Lung microvascular endothelial cell (primary cell): ENCODE results near the gene CDC42BPA. TPM values are rescaled to one million over a fixed set of nuclear protein-coding genes. Genes with fewer than 3 reads are reported as not detected.
"Not testable (repeated sequence)": the region's sequence is repeated elsewhere in the genome, so short reads cannot be mapped to it uniquely, and the experiment has no call there.

Experiments
- DNase-seq, 2 donors: peaks; one replicate each; pipeline versions ENCODE4 v3.0.0 to v3.0.0-alpha.2; 2010; ENCODE audit warnings: low read depth in 2 of 2
- total RNA-seq: library from RNA; depleted of rRNA; stranded (reverse); fragments of >200 nt; gene quantifications from 2 replicates; pipeline ENCODE4 v1.2.1, GENCODE V29; 2014

The CDC42BPA gene, protein sequence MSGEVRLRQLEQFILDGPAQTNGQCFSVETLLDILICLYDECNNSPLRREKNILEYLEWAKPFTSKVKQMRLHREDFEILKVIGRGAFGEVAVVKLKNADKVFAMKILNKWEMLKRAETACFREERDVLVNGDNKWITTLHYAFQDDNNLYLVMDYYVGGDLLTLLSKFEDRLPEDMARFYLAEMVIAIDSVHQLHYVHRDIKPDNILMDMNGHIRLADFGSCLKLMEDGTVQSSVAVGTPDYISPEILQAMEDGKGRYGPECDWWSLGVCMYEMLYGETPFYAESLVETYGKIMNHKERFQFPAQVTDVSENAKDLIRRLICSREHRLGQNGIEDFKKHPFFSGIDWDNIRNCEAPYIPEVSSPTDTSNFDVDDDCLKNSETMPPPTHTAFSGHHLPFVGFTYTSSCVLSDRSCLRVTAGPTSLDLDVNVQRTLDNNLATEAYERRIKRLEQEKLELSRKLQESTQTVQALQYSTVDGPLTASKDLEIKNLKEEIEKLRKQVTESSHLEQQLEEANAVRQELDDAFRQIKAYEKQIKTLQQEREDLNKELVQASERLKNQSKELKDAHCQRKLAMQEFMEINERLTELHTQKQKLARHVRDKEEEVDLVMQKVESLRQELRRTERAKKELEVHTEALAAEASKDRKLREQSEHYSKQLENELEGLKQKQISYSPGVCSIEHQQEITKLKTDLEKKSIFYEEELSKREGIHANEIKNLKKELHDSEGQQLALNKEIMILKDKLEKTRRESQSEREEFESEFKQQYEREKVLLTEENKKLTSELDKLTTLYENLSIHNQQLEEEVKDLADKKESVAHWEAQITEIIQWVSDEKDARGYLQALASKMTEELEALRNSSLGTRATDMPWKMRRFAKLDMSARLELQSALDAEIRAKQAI (N-terminal part only)
- total RNA-seq = 51.6 and 79.2 TPM in 2 replicates

DNA sequence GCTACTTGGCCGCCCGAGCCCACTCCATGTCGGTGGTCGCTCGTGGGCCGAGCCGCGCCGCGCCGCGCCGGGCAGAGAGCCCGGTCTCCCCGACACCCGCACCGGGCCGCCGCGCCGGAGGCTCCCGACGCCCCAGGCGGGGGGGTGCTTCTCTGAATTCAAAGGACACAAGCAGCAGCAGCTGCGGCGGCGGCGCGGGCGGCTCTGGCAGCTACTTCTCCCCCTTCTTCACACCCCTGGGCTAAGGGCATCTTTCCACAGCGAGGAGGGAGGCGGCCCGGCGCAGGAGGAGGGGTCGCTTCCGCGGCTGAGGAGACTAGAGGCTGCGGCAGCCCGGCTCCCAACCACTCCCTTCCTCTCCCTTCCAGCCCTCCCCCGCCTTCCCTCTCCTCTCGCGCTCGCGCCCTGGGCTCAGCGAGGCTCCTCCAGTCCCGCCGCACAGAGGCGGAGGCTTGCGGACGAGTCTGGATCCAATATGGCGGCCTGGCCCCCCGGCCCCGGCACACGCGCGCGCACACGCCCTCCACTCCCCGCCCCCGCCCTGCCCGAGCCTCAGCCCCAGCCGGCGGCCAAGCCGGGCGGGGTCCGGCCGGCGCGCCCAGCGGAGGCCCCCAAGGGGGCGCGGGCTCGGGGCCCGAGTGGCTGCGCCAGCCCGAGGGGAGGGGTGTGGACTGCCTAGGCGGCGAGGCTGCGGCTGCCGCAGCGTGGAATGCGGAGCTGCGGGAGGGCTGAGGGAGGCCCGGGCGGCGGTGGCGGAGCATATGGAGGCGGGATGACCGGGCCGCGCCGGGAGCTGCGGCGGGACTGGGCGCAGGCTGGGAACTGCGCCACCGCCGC lies at the start of gene CDC42BPA:
Gene CDC42BPA (minus strand): TSS at position 477 of the 837 bp plus-strand sequence. CDS start 1,310 bp downstream, outside the sequence.
- peak; percentile 88 to 95 for DNase-seq

GRCh38 chr1:227368009-227368408 lies 49.7 kb upstream of the CDC42BPA start:
- no peak for DNase-seq

DNA sequence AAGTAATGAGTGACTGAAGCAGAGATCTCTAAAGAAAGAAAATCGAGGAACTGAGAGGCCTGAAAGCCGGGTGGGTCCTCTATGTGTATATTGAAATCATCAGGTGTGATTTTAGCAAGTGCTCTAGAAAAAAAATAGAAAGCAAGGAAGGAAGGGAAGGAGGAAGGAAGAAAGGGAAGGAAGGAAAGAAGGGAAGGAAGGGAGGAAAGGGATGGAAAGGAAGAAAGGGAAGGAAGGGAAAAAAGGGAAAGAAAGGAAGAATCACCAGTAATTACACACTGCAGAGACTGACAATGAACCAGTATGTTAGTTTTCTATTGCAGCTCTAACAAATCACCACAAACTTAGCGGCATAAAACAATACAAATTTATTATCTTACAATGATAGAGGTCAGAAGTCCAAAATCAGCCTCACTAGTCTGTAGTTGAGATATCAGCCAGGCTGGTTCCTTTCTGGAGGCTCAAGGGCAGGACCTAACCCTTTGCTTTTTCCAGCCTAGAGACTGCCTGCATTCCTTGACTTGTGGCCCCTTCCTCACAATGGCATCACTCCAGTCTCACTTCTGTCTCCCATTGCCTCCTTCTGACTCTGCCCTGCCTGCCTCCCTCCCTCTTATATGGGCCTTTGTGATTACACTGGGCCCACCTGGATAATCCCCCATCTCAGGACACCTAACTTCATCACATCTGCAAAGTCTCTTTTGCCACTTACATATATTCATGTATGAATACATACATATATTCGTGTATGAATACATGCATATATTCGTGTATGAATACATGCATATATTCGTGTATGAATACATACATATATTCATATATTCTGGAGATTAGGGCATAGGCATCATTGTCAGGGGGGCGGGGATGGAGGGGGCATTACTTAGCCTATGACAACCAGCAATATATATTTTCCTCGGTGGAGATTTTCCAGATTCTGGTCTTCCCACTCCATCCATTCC lies 47.5 kb upstream of the CDC42BPA start:
- DNase-seq = no peak

DNA sequence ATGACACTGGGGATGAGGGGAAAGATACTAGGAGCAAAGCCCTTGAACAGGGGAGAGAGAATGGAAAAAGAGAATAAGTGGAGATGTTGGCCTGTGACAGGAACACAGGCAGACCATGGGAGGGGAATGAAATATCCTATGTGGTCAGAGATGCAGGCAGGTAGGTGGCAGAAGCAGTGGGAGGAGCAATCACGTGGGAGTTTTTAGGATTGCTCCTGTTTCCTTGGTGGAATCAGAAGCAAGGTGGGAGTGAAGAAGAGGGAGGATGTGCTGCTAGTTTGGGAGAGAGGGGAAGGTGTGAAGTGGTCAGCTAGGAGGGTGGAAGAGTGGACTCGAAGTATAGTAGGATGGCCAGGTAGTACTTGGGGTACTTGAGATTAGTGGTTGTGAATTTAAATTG lies 46.4 kb upstream of the CDC42BPA start:
- no peak for DNase-seq

GRCh38 chr1:227363825-227364224 lies 45.5 kb upstream of the CDC42BPA start:
- no peak for DNase-seq

- DNase-seq = no peak
Measured at GRCh38 chr1:227362039-227362438, 43.7 kb upstream of the CDC42BPA start.

DNA sequence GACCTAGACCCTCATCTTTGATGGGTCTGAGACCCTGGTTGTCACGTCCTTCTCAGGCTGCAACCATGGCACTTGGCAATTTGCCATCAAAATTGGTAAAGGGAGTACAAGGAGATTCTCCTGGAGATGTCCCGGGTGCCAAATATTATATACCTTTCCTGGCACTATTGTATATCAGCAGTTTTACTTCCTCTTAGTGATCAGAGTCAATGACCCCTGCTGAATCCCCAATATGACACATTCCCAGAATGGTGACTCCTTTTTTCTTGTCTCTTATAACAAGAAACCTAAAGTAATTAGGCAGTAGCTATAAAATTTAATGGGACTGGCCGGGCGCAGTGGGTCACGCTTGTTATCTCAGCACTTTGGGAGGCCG lies 39.6 kb upstream of the CDC42BPA start:
- peak in 1 of 2 donors; percentile 12 for DNase-seq

- peak; percentile 80 to 97 for DNase-seq
Measured at GRCh38 chr1:227357171-227357926, 39.1 kb upstream of the CDC42BPA start.

- peak; percentile 29 to 60 for DNase-seq
Measured at GRCh38 chr1:227356620-227357146, 38.4 kb upstream of the CDC42BPA start.

- no peak for DNase-seq
Measured at GRCh38 chr1:227355542-227356245, 37.4 kb upstream of the CDC42BPA start.

- no peak for DNase-seq
Measured at GRCh38 chr1:227353186-227353585, 34.9 kb upstream of the CDC42BPA start.

- DNase-seq = not testable (repeated sequence)
Measured at GRCh38 chr1:227352164-227352563, 33.9 kb upstream of the CDC42BPA start.

- DNase-seq = peak; percentile 61 to 91
Measured at GRCh38 chr1:227351443-227351842, 33.2 kb upstream of the CDC42BPA start.

DNA sequence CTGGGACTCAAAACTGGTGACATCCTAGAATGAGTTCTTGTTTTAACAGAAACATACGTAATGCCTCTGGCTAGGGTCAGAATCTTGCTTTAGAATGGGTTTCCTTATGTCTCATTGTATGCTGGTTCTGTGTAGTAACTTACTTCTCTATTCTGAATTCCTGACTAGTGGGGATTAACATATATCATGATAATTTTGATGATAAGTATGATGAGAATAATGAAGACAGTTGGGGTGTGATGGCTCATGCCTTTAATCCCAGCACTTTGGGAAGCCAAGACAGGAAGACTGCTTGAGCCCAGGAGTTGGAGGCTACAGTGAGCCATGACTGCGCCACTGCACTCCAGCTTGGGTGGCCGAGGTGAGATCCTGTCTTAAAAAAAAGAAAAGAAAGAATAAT lies 31.7 kb upstream of the CDC42BPA start:
- no peak for DNase-seq

- DNase-seq = peak; percentile 14 to 76
Measured at GRCh38 chr1:227343727-227344551, 25.6 kb upstream of the CDC42BPA start.

DNA sequence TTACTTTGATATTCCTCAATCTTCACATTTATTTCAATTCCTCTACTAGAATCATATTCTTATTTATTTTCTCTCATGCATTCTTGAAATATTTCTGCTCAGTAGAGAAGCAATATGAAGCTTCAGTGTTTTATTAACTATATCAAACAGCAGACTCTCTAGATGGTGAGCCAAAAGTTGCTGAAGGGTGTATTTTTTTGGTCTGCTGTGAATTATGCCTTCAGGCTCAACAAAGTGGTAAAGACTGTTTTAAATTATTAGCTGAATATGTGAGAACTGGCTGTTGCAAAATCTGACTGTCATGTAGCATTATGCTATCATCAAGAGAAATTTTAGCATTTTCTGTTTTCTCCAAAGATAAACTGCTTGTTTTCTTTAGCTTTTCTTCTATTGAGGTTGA lies 24.9 kb upstream of the CDC42BPA start:
- no peak for DNase-seq

- no peak for DNase-seq
Measured at GRCh38 chr1:227342075-227342829, 24.0 kb upstream of the CDC42BPA start.
